NCI-H524 treated with DMSO at 0.1 percent for 48 hours (cell line): ENCODE results near the gene WNT9B.

ENCODE experiments used
- DNase-seq: peaks from one replicate; lab custom pipeline; 2025; lab: John Stamatoyannopoulos, UW

Gene WNT9B

DNA sequence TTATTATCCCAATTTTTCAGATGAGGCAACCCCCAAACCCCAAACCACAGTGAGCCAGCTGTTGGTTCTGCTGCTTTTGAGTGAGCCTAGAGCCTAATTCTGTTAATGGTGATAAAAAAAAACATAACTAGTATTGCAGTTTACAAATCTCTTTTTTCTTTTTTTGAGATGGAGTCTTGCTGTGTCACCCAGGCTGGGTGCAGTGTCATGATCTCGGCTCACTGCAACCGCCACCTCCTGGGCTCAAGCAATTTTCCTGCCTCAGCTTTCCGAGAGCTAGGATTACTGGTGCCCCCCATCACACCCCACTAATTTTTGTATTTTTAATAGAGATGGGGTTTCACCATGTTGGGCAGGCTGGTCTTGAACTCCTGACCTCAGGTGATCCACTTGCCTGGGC is 3.1 kb downstream of the WNT9B start:
- no peak for DNase-seq

- DNase-seq: no peak
Observed at GRCh38 chr17:46854948-46855347, 3.6 kb downstream of the WNT9B start.

DNA sequence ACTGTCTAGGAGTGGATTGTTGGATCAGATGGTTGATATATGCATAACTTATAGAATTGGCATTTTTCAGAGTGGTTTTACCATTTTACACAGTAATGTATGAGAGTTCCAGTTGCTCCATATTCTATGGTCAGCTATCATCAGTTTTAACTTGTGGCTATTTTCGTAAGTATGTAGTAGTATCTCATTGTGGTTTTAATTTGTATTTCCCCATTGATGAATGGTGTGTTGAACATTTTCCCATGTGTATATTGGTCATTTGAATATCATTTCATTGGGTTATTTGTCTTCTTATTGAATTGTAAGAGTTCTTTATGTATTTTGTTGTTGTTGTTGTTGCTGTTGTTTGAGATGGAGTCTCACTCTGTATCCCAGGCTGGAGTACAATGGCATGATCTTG is 6.2 kb downstream of the WNT9B start:
- DNase-seq: no peak

DNA sequence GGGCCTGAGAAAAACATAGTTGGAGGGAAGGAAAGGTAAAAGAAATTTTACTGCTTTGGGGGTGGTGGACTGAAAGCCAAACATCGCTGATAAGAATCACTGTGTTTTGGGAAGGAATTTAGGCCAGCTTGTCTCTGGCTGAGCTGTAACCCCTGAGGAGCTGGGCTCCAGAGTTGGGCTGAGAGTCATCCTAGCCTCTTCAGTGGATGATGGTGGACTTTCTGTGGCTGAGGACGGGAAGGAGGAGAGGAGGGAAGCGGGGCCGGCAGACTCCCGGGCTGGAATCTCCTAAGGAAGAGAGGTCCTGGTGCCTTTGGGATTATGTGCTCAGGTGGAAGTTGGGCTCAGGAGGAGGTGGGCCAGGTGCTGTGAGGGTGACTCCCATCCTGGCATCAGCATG is 8.6 kb downstream of the WNT9B start:
- no peak for DNase-seq

DNA sequence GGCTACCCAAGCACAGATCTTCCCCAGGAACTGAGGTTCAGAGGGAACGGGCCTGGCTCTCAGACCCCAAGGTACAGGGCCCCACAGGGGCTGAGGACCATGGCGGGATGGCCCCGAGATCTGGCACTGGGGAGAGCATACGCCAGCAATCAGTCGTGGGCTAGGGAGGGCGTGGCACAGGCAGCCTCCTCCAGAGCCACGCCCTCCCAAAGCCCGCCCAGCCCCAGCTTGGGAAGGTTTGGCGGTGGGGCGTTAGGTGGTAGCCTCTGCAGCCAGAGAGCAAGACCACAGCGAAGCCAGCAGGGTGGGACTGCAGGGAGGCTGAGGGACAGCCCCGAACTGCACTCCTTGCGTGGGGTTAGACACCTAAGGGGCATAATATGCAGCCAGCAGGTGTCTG is 11.6 kb downstream of the WNT9B start:
- no peak for DNase-seq

- no peak for DNase-seq
Observed at GRCh38 chr17:46863383-46864121, 12.2 kb downstream of the WNT9B start.

GRCh38 chr17:46865100-46865499 is 13.7 kb downstream of the WNT9B start:
- no peak for DNase-seq

GRCh38 chr17:46866325-46866724 is 14.9 kb downstream of the WNT9B start:
- DNase-seq: no peak

- no peak for DNase-seq
Observed at GRCh38 chr17:46866747-46867146, 15.4 kb downstream of the WNT9B start.

GRCh38 chr17:46868689-46869187 is 17.4 kb downstream of the WNT9B start:
- no peak for DNase-seq

DNA sequence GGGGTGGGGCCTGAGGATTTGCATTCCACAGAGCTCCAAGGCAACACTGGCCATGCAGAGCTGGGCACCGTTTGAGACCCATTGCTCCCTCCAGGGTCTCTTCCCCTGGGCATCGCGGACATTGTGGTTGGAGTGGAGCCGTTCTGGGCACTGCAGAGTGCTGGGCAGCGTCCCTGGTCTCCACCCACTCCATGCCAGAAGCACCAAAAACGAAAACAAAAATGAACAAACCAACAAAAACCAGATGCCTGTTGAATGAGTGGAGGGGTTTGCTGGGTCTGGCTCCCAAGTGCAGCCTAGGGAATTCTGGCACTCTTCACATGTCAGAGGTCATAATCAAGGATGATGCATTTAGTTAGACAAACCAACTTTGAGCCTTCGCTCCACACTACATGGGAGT is 17.9 kb downstream of the WNT9B start:
- no peak for DNase-seq

DNA sequence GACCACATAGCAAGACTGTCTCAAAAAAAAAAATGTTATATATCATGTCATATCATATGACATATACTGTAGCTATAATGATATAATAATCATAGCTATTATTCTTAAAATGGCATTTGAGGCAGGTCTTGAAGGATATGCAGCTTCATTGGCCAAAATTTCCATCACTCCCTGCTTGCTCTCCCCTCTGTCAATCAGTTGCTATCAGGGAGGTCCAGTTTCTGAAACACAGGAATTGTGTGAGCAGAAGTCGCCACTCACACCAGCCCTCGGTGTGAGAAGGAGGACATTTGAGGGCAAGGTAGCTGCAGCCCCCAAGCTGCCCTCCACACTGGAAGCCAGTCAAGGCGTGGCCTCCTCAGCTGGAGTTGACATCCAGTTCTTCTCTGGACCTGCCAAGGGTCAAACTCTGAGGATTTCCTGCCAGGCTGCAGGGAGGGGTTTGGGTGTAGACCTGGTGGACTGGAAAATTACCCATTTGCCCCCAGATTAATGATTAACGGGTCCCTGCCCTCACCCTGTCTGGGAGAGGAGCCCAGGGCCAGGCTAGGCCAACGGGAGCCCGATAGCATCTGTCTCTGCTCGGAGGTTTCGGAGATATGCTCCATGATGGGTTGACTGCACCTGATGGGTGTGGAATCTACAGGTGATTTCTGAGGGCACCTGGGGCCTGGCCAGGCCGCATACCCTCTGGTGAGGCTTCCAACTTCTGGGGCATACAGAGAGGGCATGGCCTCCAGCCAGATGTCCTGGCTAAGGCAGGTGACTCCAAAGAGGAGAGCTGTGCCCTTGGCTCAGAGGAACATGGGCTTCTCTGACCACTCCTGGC is 18.8 kb downstream of the WNT9B start:
- DNase-seq: no peak

DNA sequence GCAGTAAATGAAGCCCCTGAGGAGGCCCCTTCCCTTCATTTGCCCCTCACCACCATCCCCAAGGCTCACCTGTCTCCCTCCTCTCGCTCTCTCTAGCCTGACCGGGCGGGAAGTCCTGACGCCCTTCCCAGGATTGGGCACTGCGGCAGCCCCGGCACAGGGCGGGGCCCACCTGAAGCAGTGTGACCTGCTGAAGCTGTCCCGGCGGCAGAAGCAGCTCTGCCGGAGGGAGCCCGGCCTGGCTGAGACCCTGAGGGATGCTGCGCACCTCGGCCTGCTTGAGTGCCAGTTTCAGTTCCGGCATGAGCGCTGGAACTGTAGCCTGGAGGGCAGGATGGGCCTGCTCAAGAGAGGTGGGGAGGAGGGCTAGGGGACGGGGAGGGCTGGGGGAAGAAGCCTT is 21.0 kb downstream of the WNT9B start:
- no peak for DNase-seq

GRCh38 chr17:46873941-46874645 is 22.7 kb downstream of the WNT9B start:
- DNase-seq: no peak

DNA sequence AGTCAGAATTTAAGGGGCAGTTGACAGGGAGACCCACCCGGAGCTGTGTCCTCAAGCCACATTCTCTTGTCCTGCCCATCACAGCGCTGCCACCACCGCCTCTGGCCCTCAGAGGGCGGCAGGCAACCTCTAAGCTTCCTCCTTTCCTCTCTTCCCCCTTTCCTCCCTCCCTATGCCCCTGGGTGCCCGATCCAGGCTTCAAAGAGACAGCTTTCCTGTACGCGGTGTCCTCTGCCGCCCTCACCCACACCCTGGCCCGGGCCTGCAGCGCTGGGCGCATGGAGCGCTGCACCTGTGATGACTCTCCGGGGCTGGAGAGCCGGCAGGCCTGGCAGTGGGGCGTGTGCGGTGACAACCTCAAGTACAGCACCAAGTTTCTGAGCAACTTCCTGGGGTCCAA is 23.5 kb downstream of the WNT9B start:
- no peak for DNase-seq

DNA sequence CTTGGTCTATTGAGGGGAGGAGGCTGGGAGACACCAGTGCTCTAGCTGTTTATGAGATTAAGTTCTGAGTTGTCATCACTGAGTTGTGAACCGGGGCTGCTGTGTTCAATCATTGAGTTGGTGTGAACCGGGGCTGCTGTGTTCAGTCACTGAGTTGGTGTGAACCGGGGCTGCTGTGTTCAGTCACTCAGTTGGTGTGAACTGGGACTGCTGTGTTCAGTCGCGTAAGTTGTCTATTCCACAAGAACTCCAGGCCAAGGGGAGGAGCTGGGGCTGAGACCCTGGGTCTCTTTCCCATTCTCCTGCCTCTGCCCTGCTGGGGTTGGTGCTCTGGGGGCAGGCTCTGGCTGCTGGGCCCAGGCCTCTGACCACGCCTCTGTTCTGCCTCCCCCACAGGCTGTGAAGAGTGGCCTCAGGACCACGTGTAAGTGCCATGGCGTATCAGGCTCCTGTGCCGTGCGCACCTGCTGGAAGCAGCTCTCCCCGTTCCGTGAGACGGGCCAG is 24.5 kb downstream of the WNT9B start:
- no peak for DNase-seq

DNA sequence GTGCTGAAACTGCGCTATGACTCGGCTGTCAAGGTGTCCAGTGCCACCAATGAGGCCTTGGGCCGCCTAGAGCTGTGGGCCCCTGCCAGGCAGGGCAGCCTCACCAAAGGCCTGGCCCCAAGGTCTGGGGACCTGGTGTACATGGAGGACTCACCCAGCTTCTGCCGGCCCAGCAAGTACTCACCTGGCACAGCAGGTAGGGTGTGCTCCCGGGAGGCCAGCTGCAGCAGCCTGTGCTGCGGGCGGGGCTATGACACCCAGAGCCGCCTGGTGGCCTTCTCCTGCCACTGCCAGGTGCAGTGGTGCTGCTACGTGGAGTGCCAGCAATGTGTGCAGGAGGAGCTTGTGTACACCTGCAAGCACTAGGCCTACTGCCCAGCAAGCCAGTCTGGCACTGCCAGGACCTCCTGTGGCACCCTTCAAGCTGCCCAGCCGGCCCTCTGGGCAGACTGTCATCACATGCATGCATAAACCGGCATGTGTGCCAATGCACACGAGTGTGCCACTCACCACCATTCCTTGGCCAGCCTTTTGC is 25.0 kb downstream of the WNT9B start:
- no peak for DNase-seq

- no peak for DNase-seq
Observed at GRCh38 chr17:46876926-46877325, 25.5 kb downstream of the WNT9B start.

DNA sequence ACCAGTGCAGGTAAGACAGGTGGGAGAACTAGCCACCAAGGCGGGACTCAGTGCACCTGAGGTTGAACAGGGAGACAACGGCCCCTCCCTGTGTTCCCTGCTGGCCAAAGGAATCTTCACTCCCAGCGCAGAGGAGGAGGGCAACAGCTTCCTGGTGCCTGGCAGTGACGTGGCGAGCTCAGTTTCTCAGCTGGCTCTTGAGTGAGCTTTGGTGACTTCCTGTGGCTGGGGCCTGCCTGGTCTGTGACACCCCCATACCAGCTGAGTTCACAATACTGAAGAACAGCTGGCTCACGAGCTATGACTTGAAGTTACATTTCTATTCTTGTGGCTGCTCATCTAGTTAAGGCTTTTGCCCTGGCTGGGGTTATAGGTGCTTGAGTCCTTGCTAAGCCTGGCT is 26.1 kb downstream of the WNT9B start:
- no peak for DNase-seq

DNA sequence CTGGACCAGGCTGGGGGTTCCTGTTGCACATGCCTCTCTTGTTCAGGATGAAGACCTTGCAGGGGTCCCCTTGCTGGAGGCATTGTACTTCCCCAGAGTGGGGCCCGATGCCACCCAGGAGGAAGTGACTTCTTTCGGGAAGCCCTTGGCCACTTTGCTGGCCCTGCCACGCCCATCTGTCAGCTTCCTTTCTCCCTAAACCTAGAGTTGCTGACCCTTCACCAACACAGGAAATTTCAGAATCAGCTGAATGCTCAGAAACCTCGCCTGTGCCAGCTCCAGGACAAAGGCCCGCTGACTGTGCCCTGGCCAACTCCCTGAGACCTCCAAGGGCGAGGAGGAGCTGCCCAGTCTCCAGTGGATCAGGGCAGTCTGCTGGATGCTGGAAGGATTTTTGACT is 26.7 kb downstream of the WNT9B start:
- no peak for DNase-seq

DNA sequence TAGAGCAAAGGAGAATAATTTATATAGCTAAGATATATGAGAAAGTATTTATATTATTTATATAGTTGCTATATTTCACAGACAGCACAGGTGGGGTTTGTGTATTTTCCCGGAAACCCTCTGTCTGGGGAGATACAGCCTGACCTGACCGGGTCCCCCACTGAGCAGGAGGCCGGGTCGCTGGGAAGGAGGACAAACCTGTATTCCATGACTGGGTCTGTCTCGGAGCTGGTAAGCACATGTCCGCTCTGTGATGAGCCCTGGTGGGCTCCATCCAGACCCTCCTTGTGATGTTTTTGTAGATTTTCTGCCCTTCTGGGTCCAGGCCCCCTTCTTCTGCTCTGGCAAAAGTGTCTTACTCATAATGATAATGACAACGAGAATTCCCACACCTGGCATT is 27.7 kb downstream of the WNT9B start:
- no peak for DNase-seq

- DNase-seq: no peak
Observed at GRCh38 chr17:46881015-46881414, 29.6 kb downstream of the WNT9B start.
